ENCODE measurements around the gene TEX38. TPM values are rescaled to one million over a fixed set of nuclear protein-coding genes. Genes with fewer than 3 reads are reported as not detected.

Gene TEX38
- total RNA-seq, 1 donor from 2014 or later: not detected

DNA sequence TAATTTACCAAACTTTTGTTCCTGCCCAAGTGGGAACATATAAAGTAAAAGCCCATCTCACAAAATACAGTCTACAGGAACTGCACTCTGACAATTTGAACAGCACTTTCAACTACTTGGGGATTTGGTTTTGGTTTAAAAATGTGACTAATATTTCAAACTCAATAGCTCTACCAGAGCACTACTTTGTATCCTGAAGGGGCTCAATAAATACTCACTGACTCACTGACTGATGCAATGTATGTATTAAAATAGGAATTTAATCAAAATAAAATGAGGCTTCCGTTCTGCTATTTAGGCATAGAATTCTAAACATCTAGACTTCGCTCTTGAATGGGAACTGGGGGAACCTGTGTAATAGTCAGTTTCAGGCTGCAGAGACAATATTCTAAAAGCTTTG is 25.4 kb downstream of the TEX38 start:
- H3K27ac Mint-ChIP-seq (ENCODE audit: unreplicated experiment): no peak overlapping the region
- H3K4me3 Mint-ChIP-seq (ENCODE audit: unreplicated experiment): no peak overlapping the region

DNA sequence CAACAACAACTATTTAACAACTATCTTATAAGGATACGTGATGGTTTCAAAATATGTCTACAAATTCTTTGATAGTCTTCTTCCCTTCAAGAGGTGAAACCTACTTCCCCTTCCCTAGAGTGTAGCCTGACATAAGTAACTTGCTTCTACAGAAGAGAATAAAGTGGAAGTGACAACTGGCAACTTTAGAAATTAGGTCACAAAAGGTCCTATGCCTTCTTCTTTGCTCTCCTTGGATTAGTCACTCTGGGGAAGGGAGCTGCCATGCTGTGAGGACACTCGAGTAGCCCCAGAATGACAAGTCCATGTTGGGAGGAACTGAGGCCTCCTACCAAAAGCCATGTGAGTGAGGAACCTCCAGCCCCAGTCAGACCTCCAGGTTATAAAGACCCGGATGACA is 28.0 kb downstream of the TEX38 start:
- H3K9me3 Mint-ChIP-seq (ENCODE audit: unreplicated experiment): no peaks in the 10 kb centered on the region
- no peak overlapping the region for H3K4me3 Mint-ChIP-seq (ENCODE audit: unreplicated experiment)
- H3K4me1 Mint-ChIP-seq (ENCODE audit: unreplicated experiment): no peaks in the 10 kb centered on the region
- H3K27ac Mint-ChIP-seq (ENCODE audit: unreplicated experiment): no peak overlapping the region
- H3K27me3 Mint-ChIP-seq (ENCODE audit: unreplicated experiment): no peaks in the 10 kb centered on the region
- H3K36me3 Mint-ChIP-seq (ENCODE audit: low read depth, unreplicated experiment): peaks cover 47% of the 10 kb centered on the region
- TF ChIP-seq, protein P1, sequence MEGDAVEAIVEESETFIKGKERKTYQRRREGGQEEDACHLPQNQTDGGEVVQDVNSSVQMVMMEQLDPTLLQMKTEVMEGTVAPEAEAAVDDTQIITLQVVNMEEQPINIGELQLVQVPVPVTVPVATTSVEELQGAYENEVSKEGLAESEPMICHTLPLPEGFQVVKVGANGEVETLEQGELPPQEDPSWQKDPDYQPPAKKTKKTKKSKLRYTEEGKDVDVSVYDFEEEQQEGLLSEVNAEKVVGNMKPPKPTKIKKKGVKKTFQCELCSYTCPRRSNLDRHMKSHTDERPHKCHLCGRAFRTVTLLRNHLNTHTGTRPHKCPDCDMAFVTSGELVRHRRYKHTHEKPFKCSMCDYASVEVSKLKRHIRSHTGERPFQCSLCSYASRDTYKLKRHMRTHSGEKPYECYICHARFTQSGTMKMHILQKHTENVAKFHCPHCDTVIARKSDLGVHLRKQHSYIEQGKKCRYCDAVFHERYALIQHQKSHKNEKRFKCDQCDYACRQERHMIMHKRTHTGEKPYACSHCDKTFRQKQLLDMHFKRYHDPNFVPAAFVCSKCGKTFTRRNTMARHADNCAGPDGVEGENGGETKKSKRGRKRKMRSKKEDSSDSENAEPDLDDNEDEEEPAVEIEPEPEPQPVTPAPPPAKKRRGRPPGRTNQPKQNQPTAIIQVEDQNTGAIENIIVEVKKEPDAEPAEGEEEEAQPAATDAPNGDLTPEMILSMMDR (IDR thresholded peaks at IDR 0.05; ENCODE audit: unreplicated experiment): no peak
- no peak for DNase-seq (ENCODE audit: low spot score)

More for the DNA sequence above, 25.4 kb downstream of the TEX38 start:
- no peak for DNase-seq (ENCODE audit: low spot score)
- TF ChIP-seq, protein P1 (IDR thresholded peaks at IDR 0.05; ENCODE audit: unreplicated experiment): no peak
- Mint-ChIP-seq H3K27me3 (ENCODE audit: unreplicated experiment) (no peaks in the 10 kb centered on the region), H3K4me1 (ENCODE audit: unreplicated experiment) (no peaks in the 10 kb centered on the region), H3K9me3 (ENCODE audit: unreplicated experiment) (no peaks in the 10 kb centered on the region), H3K36me3 (ENCODE audit: low read depth, unreplicated experiment) (peaks cover 39% of the 10 kb centered on the region)

DNA sequence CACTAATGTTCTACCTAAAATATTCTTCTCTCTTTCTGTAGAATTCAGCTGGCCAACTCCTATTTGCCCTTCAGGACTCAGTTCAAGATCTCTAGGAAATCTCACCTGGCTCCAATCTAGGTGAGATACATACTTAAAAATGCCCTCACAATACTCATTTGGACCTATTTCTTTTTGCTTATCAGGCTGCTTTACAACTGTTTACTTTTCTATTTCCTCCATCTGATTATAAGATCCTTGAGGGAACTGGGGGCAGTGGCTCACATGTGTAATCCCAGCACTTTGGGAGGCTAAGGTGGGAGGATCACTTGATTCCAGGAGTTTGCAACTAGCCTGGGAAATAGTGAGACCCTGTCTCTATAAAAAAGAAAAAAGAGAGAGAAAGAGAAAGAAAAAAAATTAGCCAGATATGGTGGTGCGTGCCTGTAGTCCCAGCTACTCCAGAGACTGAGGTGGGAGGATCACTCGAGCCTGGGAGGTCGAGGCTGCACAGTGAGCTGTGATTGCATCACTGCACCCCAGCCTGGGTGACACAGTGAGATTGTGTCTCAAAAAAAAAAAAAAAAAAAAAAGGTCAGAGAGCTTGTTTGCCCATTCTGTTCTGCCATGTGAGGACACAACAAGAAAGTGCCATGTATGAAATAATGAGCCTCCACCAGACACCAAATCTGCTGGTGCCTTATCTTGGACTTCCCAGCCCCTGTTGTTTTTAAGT is 32.4 kb downstream of the TEX38 start:
- Mint-ChIP-seq H3K9me3 (ENCODE audit: unreplicated experiment) (no peaks in the 10 kb centered on the region), H3K27me3 (ENCODE audit: unreplicated experiment) (no peaks in the 10 kb centered on the region), H3K4me1 (ENCODE audit: unreplicated experiment) (peaks cover 4% of the 10 kb centered on the region), H3K4me3 (ENCODE audit: unreplicated experiment) (peak overlapping the region; percentile 34), H3K36me3 (ENCODE audit: low read depth, unreplicated experiment) (peaks cover 40% of the 10 kb centered on the region), H3K27ac (ENCODE audit: unreplicated experiment) (no peak overlapping the region)
- TF ChIP-seq, protein P1 (IDR thresholded peaks at IDR 0.05; ENCODE audit: unreplicated experiment): no peak
- DNase-seq (ENCODE audit: low spot score): no peak

DNA sequence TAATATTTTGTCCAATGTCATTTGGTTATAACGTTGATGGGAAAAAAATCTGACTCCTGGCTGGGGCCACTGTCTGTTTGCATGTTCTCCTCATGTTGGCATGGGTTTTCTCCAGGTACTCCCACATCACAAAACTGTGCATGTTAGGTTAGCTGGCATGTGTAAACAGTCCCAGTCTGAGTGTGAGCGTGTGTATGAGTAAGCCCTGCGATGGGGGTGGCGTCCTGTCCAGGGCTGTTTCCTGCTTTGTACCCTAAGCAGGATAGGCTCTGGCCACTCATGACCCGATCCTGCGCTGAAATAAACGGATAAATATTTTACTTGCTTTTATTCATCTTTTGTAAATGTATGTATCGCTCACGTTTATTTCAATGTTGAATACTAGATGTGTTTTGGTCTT is 33.8 kb downstream of the TEX38 start:
- no peak for DNase-seq (ENCODE audit: low spot score)
- Mint-ChIP-seq H3K27ac (ENCODE audit: unreplicated experiment) (no peak overlapping the region), H3K9me3 (ENCODE audit: unreplicated experiment) (no peaks in the 10 kb centered on the region), H3K4me1 (ENCODE audit: unreplicated experiment) (peaks cover 7% of the 10 kb centered on the region), H3K36me3 (ENCODE audit: low read depth, unreplicated experiment) (peaks cover 48% of the 10 kb centered on the region), H3K4me3 (ENCODE audit: unreplicated experiment) (no peak overlapping the region), H3K27me3 (ENCODE audit: unreplicated experiment) (no peaks in the 10 kb centered on the region)
- TF ChIP-seq, protein P1 (IDR thresholded peaks at IDR 0.05; ENCODE audit: unreplicated experiment): no peak

DNA sequence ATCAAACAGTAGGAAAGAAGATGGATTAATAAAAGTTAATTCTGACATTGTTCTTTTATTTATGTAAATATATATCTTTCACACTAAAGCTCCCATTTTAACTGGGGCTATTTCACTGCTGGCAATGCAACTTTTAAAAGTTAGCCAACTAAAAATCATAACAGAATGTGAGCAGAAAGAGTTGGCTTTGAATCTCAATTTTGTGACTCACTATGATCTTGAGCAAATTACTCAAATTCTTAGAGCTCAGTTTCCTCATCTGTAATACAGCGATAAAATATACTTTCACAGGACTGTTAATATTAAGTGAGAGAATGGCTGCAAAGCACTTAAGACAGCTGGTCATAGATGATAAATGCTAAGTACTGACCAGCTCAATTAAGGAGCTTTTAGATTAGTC is 36.5 kb downstream of the TEX38 start:
- Mint-ChIP-seq H3K9me3 (ENCODE audit: unreplicated experiment) (no peaks in the 10 kb centered on the region), H3K4me3 (ENCODE audit: unreplicated experiment) (no peak overlapping the region), H3K4me1 (ENCODE audit: unreplicated experiment) (peaks cover 19% of the 10 kb centered on the region), H3K27ac (ENCODE audit: unreplicated experiment) (no peak overlapping the region), H3K27me3 (ENCODE audit: unreplicated experiment) (no peaks in the 10 kb centered on the region), H3K36me3 (ENCODE audit: low read depth, unreplicated experiment) (peaks cover 59% of the 10 kb centered on the region)
- TF ChIP-seq, protein P1 (IDR thresholded peaks at IDR 0.05; ENCODE audit: unreplicated experiment): no peak
- DNase-seq (ENCODE audit: low spot score): no peak
